ENCODE measurements around the gene ATP13A3. TPM values are rescaled to one million over a fixed set of nuclear protein-coding genes. Genes with fewer than 3 reads are reported as not detected.
"Not testable (repeated sequence)": the region's sequence is repeated elsewhere in the genome, so short reads cannot be mapped to it uniquely, and the experiment has no call there.

ATP13A3 gene
- total and polyA plus RNA-seq, 10 donors: 10.3 to 142 (median 81.6) TPM

GRCh38 chr3:194484614-194485013 lies 2.2 kb downstream of the ATP13A3 start:
- peak overlapping the region in 4 of 8 donors; percentile 89 to 95 (median 94) for H3K27ac ChIP-seq
- peaks cover 6 to 93% (median 55%) of the 10 kb centered on the region in 6 donors for H3K4me1 ChIP-seq
- TF ChIP-seq POLR2AphosphoS5 (IDR thresholded peaks at IDR 0.05): no peak
- no peak for TF ChIP-seq POLR2A (IDR thresholded peaks at IDR 0.05)
- no peak for TF ChIP-seq CTCF (IDR thresholded peaks at IDR 0.05 in 8 of 11, conservative IDR thresholded peaks at IDR 0.05 in 3 of 11)
- H3K9me3 ChIP-seq: no peaks in the 10 kb centered on the region
- intact Hi-C loops (cut with DNase I; ENCODE audit: low total_unique reads): loop anchor here (5.0 kb wide), 1 partner anchor 103 kb away; no protein-coding TSS in a partner anchor
- DNase-seq: peak; percentile 58
- whole genome bisulfite sequencing, 5 donors: 86 to 94% (median 91%) methylated on average over 12 of the region's 12 CpGs
- peak overlapping the region in 2 of 8 donors; percentile 58 to 72 for H3K4me3 ChIP-seq
- no peaks in the 10 kb centered on the region for H3K27me3 ChIP-seq (replicated peaks in 1 of 7)
- peaks cover 0 to 11% (median 0%) of the 10 kb centered on the region in 6 donors for H3K36me3 ChIP-seq

DNA sequence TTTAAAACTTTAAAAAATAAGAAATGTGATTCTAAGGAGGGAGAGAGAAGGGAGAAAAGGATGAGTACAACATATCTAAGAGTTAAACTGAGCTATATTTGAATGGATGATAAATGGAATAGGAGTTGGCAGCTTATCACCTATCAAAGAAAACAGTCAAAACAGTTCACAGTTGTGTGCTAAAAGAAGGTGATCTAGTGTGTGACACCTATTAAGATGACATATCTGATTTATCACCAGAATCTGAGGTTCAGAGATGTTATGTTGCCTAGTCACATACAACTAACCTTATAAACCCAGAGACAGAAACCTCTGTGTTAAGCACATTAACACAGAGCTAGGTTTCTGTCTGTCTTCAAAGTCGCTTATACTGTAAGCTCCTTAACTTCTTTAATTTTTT lies 3.0 kb downstream of the ATP13A3 start:
- H3K27me3 ChIP-seq (replicated peaks in 1 of 7): no peaks in the 10 kb centered on the region
- H3K4me1 ChIP-seq: peaks cover 6 to 88% (median 49%) of the 10 kb centered on the region in 6 donors
- 84 to 97% (median 91%) methylated on average over 1 of the region's 1 CpG for WGBS, 5 donors

GRCh38 chr3:194482830-194483229 lies 4.0 kb downstream of the ATP13A3 start:
- Histone ChIP-seq H3K4me1 (peaks cover 6 to 86% (median 41%) of the 10 kb centered on the region in 6 donors), H3K36me3 (peaks cover 0 to 20% (median 0%) of the 10 kb centered on the region in 6 donors)
- 90 to 94% (median 91%) methylated on average over 13 of the region's 13 CpGs for WGBS, 5 donors
- H3K9me3 ChIP-seq; intact Hi-C loops (cut with DNase I; ENCODE audit: low total_unique reads); H3K4me3 ChIP-seq; H3K27me3 ChIP-seq (replicated peaks in 1 of 7); H3K27ac ChIP-seq: not testable (repeated sequence)
- peak; percentile 54 for DNase-seq

More for the DNA sequence above, 3.0 kb downstream of the ATP13A3 start:
- Histone ChIP-seq H3K4me3 (no peak overlapping the region), H3K27ac (no peak overlapping the region), H3K9me3 (no peaks in the 10 kb centered on the region), H3K36me3 (peaks cover 0 to 13% (median 0%) of the 10 kb centered on the region in 6 donors)
- no peak for TF ChIP-seq CTCF (IDR thresholded peaks at IDR 0.05 in 8 of 11, conservative IDR thresholded peaks at IDR 0.05 in 3 of 11)
- TF ChIP-seq POLR2A (IDR thresholded peaks at IDR 0.05): no peak
- no peak for TF ChIP-seq POLR2AphosphoS5 (IDR thresholded peaks at IDR 0.05)
- DNase-seq: no peak
- intact Hi-C loops (cut with DNase I; ENCODE audit: low total_unique reads): no loop called here

DNA sequence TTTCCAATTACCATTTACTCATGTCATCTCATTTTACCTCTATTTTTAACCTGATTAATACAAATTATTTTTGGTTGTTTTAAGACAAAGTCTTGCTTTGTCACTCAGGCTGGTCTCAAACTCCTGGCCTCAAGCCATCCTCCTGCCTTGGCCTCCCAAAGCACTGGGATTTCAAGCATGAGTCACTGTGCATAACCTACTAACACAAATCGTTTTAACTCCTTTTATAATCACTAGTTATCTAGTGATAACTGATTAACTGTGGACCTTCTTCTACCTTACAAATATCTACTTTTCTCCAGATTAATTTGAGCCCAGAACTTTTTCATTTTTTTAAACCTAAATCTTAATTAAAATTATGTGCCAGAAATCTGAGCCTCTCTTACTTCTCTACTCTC lies 4.6 kb downstream of the ATP13A3 start:
- TF ChIP-seq POLR2A (IDR thresholded peaks at IDR 0.05) (no peak), POLR2AphosphoS5 (IDR thresholded peaks at IDR 0.05) (no peak)
- H3K9me3 ChIP-seq: no peaks in the 10 kb centered on the region
- H3K4me3 ChIP-seq: no peak overlapping the region
- peaks cover 6 to 85% (median 37%) of the 10 kb centered on the region in 6 donors for H3K4me1 ChIP-seq
- intact Hi-C loops (cut with DNase I; ENCODE audit: low total_unique reads): no loop called here
- no peak for DNase-seq
- H3K27me3 ChIP-seq (replicated peaks in 1 of 7): no peaks in the 10 kb centered on the region
- WGBS, 5 donors: 68 to 81% (median 73%) methylated on average over 1 of the region's 1 CpG
- no peak overlapping the region for H3K27ac ChIP-seq
- peaks cover 0 to 20% (median 0%) of the 10 kb centered on the region in 6 donors for H3K36me3 ChIP-seq

- no peaks in the 10 kb centered on the region for H3K9me3 ChIP-seq
- TF ChIP-seq POLR2A (IDR thresholded peaks at IDR 0.05) (no peak), CTCF (IDR thresholded peaks at IDR 0.05 in 8 of 11, conservative IDR thresholded peaks at IDR 0.05 in 3 of 11) (no peak), POLR2AphosphoS5 (IDR thresholded peaks at IDR 0.05) (no peak)
- no peak overlapping the region for H3K4me3 ChIP-seq
- intact Hi-C loops (cut with DNase I; ENCODE audit: low total_unique reads): no loop called here
- 91 to 96% (median 92%) methylated on average over 5 of the region's 5 CpGs for WGBS, 5 donors
- DNase-seq: no peak
- H3K4me1 ChIP-seq: peaks cover 6 to 86% (median 37%) of the 10 kb centered on the region in 6 donors
- H3K27me3 ChIP-seq (replicated peaks in 1 of 7): no peaks in the 10 kb centered on the region
- H3K27ac ChIP-seq: peak overlapping the region in 2 of 8 donors; percentile 9 to 23
- peaks cover 0 to 20% (median 0%) of the 10 kb centered on the region in 6 donors for H3K36me3 ChIP-seq
Measured at GRCh38 chr3:194481525-194482195, 5.1 kb downstream of the ATP13A3 start.

All from spleen (tissue), 11 donors.